DND-41 (cell line): ENCODE data around the gene CIAO1.

Experiments used
- CTCF ChIP-seq: IDR thresholded peaks from 2 replicates; pipeline ENCODE4 v1.5.1; 2012; ENCODE audit warnings: borderline replicate concordance, low read length, moderate library complexity, mild to moderate bottlenecking; ENCODE audit not compliant: poor library complexity, severe bottlenecking; ENCODE audit errors: extremely low read depth
- EZH2 ChIP-seq: IDR thresholded peaks from 3 replicates; pipeline ENCODE4 v1.6.1; 2012; ENCODE audit warnings: borderline replicate concordance, low read depth, mild to moderate bottlenecking, moderate library complexity, low read length, inconsistent platforms; ENCODE audit not compliant: severe bottlenecking

- no peak for TF ChIP-seq CTCF
- no peak for TF ChIP-seq EZH2
Measured at GRCh38 chr2:96261328-96262003, 4.6 kb upstream of the CIAO1 start.
